ENCODE data around the gene SIPA1.

The SIPA1 gene

GRCh38 chr11:65637794-65638419 is at the start of gene SIPA1:
Gene SIPA1, plus strand, starts transcription at chr11:65638101. Its CDS starts 2,821 bp downstream, at chr11:65640922.
- H3K9me3 Mint-ChIP-seq = no peaks in the 10 kb centered on the region
- peak; percentile 80 for DNase-seq (ENCODE audit: low spot score)
- H3K27me3 Mint-ChIP-seq (ENCODE audit: low read depth) = no peaks in the 10 kb centered on the region
- peaks cover 47% of the 10 kb centered on the region for H3K36me3 Mint-ChIP-seq (ENCODE audit: low read depth)
- peak within 1 kb of the TSS; percentile 97 for H3K4me3 Mint-ChIP-seq
- H3K27ac Mint-ChIP-seq = peak within 1 kb of the TSS; percentile 97
- peaks cover 30% of the 10 kb centered on the region for H3K4me1 Mint-ChIP-seq (ENCODE audit: low read depth)

GRCh38 chr11:65588199-65589054 is 49.5 kb upstream of the SIPA1 start:
- peak overlapping the region; percentile 74 for H3K4me3 Mint-ChIP-seq
- no peaks in the 10 kb centered on the region for H3K27me3 Mint-ChIP-seq (ENCODE audit: low read depth)
- DNase-seq (ENCODE audit: low spot score) = peak; percentile 82
- H3K36me3 Mint-ChIP-seq (ENCODE audit: low read depth) = peaks cover 37% of the 10 kb centered on the region
- peak overlapping the region; percentile 92 for H3K27ac Mint-ChIP-seq
- no peaks in the 10 kb centered on the region for H3K9me3 Mint-ChIP-seq
- peaks cover 25% of the 10 kb centered on the region for H3K4me1 Mint-ChIP-seq (ENCODE audit: low read depth)

DNA sequence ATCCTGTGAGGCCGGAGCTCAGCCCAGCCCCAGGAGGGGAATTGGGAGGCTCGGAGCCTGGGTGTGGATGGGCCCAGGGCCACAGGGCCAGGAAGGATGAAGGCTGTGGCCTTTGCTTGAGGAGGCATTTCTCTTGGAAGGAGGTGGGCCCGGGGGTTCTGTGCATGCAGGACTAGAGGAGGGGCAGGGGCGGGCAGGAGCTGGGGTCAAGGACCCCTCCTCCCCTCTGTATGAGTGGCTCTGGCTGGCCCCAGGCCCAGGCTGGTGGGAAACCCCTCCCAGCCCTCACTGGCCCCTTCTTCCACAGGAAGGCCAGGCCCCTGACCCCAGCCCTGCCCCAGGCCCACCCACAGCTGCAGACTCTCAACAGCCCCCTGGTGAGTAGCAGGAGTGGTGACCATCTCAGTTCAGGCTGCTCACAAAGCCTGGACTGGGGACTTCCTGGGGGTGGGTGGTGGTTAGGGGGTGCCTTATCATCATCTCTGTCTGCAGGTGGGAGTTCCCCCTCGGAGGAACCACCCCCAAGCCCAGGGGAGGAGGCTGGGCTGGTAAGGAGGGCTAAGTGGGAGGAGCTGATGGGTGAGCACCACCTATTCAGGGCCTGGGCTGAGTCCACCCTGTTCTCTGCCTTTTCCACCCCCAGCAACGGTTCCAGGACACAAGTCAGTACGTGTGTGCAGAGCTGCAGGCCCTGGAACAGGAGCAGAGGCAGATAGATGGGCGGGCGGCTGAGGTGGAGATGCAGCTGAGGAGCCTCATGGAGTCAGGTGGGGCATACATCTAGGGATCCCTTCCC is 48.3 kb upstream of the SIPA1 start:
- H3K4me1 Mint-ChIP-seq (ENCODE audit: low read depth) = peaks cover 26% of the 10 kb centered on the region
- H3K4me3 Mint-ChIP-seq = no peak overlapping the region
- H3K27ac Mint-ChIP-seq = peak overlapping the region; percentile 92
- no peak for DNase-seq (ENCODE audit: low spot score)
- H3K9me3 Mint-ChIP-seq = no peaks in the 10 kb centered on the region
- H3K36me3 Mint-ChIP-seq (ENCODE audit: low read depth) = peaks cover 28% of the 10 kb centered on the region
- no peaks in the 10 kb centered on the region for H3K27me3 Mint-ChIP-seq (ENCODE audit: low read depth)

DNA sequence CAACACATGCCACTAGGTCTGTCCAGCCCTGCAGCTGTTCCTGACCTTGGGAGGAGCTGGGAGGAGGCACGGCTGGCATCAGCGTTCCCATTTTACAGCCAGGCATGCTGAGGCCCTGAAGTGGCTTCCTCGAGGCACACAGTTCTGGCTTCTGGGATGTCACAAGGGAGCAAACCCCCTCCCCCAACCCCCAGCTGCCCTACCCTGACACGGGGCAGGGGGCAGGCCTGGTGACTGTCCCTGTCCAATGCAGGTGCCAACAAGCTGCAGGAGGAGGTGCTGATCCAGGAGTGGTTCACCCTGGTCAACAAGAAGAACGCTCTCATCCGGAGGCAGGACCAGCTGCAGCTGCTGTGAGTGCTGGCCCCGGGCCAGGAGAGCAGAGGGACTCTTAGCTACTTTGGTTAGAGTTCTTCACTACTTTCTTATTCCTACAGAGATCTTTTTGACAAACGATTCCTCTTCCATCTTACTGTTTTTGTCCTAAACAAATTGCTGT is 47.6 kb upstream of the SIPA1 start:
- peak overlapping the region; percentile 74 for H3K27ac Mint-ChIP-seq
- H3K27me3 Mint-ChIP-seq (ENCODE audit: low read depth) = no peaks in the 10 kb centered on the region
- H3K4me1 Mint-ChIP-seq (ENCODE audit: low read depth) = peaks cover 31% of the 10 kb centered on the region
- peaks cover 31% of the 10 kb centered on the region for H3K36me3 Mint-ChIP-seq (ENCODE audit: low read depth)
- no peak overlapping the region for H3K4me3 Mint-ChIP-seq
- no peak for DNase-seq (ENCODE audit: low spot score)
- H3K9me3 Mint-ChIP-seq = no peaks in the 10 kb centered on the region

- Mint-ChIP-seq H3K4me1 (ENCODE audit: low read depth) (peaks cover 26% of the 10 kb centered on the region), H3K27me3 (ENCODE audit: low read depth) (no peaks in the 10 kb centered on the region), H3K27ac (no peak overlapping the region), H3K9me3 (no peaks in the 10 kb centered on the region), H3K4me3 (no peak overlapping the region), H3K36me3 (ENCODE audit: low read depth) (peaks cover 24% of the 10 kb centered on the region)
- DNase-seq (ENCODE audit: low spot score) = no peak
Observed at GRCh38 chr11:65591939-65592857, 45.7 kb upstream of the SIPA1 start.

- H3K4me1 Mint-ChIP-seq (ENCODE audit: low read depth) = peaks cover 18% of the 10 kb centered on the region
- DNase-seq (ENCODE audit: low spot score) = no peak
- no peaks in the 10 kb centered on the region for H3K9me3 Mint-ChIP-seq
- peak overlapping the region; percentile 26 for H3K27ac Mint-ChIP-seq
- H3K4me3 Mint-ChIP-seq = no peak overlapping the region
- no peaks in the 10 kb centered on the region for H3K27me3 Mint-ChIP-seq (ENCODE audit: low read depth)
- peaks cover 28% of the 10 kb centered on the region for H3K36me3 Mint-ChIP-seq (ENCODE audit: low read depth)
Observed at GRCh38 chr11:65592858-65593517, 44.9 kb upstream of the SIPA1 start.

GRCh38 chr11:65593518-65594414 is 44.1 kb upstream of the SIPA1 start:
- Mint-ChIP-seq H3K27me3 (ENCODE audit: low read depth) (no peaks in the 10 kb centered on the region), H3K36me3 (ENCODE audit: low read depth) (peaks cover 28% of the 10 kb centered on the region), H3K27ac (peak overlapping the region; percentile 26), H3K4me1 (ENCODE audit: low read depth) (peaks cover 11% of the 10 kb centered on the region), H3K4me3 (no peak overlapping the region), H3K9me3 (no peaks in the 10 kb centered on the region)
- DNase-seq (ENCODE audit: low spot score) = no peak

- Mint-ChIP-seq H3K36me3 (ENCODE audit: low read depth) (peaks cover 27% of the 10 kb centered on the region), H3K27me3 (ENCODE audit: low read depth) (no peaks in the 10 kb centered on the region), H3K27ac (peak overlapping the region; percentile 90), H3K4me3 (peak overlapping the region; percentile 58), H3K4me1 (ENCODE audit: low read depth) (peaks cover 9% of the 10 kb centered on the region), H3K9me3 (no peaks in the 10 kb centered on the region)
- no peak for DNase-seq (ENCODE audit: low spot score)
Observed at GRCh38 chr11:65595131-65595530, 42.8 kb upstream of the SIPA1 start.

GRCh38 chr11:65595543-65596281 is 42.2 kb upstream of the SIPA1 start, which contains the start of gene KCNK7:
Gene KCNK7, minus strand, starts transcription at chr11:65595800. Its CDS starts 28 bp downstream, at chr11:65595772.
- H3K27me3 Mint-ChIP-seq (ENCODE audit: low read depth) = no peaks in the 10 kb centered on the region
- H3K4me1 Mint-ChIP-seq (ENCODE audit: low read depth) = peaks cover 9% of the 10 kb centered on the region
- peak within 1 kb of the TSS; percentile 90 for H3K27ac Mint-ChIP-seq
- no peaks in the 10 kb centered on the region for H3K9me3 Mint-ChIP-seq
- H3K36me3 Mint-ChIP-seq (ENCODE audit: low read depth) = peaks cover 23% of the 10 kb centered on the region
- DNase-seq (ENCODE audit: low spot score) = no peak
- H3K4me3 Mint-ChIP-seq = peak within 1 kb of the TSS; percentile 58

DNA sequence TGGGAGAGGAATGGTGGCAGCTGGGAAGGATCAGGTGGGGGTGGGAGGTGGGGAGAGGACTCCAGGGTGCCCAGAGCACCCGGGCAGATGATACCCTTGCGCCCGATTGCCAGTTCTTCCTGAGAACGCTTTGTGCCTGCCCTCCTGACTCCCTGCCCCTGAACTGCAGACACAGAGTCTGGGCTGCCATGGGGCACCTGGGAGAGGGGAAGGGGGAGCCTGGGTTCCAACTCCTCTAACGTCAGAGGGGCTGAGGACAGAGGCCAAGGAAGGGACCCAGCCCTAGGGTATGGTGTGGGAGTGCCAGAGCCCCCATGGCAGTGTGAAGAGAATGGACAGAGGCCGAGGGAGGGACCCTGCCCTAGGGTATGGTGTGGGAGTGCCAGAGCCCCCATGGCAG is 41.4 kb upstream of the SIPA1 start:
- Mint-ChIP-seq H3K36me3 (ENCODE audit: low read depth) (peaks cover 25% of the 10 kb centered on the region), H3K27me3 (ENCODE audit: low read depth) (no peaks in the 10 kb centered on the region), H3K27ac (peak overlapping the region; percentile 34), H3K9me3 (no peaks in the 10 kb centered on the region), H3K4me1 (ENCODE audit: low read depth) (peaks cover 9% of the 10 kb centered on the region), H3K4me3 (no peak overlapping the region)
- DNase-seq (ENCODE audit: low spot score) = no peak

DNA sequence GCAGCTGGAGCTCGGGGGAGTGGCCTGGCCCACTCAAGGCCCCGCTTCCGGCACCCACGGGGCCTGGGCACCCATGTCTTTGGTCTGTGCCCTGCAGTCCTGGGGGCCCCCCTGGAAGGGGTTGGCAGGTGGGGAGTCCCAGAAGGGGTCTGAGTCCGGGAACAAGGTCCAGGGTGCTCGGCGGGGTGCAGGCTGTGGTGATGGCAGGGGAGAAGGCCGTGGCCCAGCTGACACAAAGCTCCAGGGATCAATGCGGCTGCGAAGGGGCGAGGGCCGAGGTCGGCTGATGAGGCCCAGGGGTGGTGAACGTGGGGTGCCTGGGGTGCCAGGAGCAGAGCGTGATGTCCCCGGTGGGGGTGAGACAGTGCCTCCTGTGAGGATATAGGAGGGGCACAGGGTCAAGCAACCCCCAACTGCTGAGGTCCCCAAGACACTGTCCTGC is 39.6 kb upstream of the SIPA1 start:
- Mint-ChIP-seq H3K4me1 (ENCODE audit: low read depth) (peaks cover 9% of the 10 kb centered on the region), H3K27me3 (ENCODE audit: low read depth) (no peaks in the 10 kb centered on the region), H3K27ac (no peak overlapping the region), H3K9me3 (no peaks in the 10 kb centered on the region), H3K36me3 (ENCODE audit: low read depth) (peaks cover 25% of the 10 kb centered on the region), H3K4me3 (no peak overlapping the region)
- DNase-seq (ENCODE audit: low spot score) = no peak

Measured in T-helper 2 cell treated with Interferon-gamma antibody and Interleukin-4, amounts not matched to agents 5 μg/mL and 100 μg/mL, for 36 hours (primary cell).